Activated CD4-positive, alpha-beta T cell treated with anti-CD3 and anti-CD28 coated beads, Interleukin-2, amount 10 ng/mL, durations not matched to agents 7 days and 5 days (primary cell): ENCODE results near the gene ARHGEF37. TPM values are rescaled to one million over a fixed set of nuclear protein-coding genes. Genes with fewer than 3 reads are reported as not detected.
"Not testable (repeated sequence)": the region's sequence is repeated elsewhere in the genome, so short reads cannot be mapped to it uniquely, and the experiment has no call there.

Source experiments
- CTCF ChIA-PET: fragments of 350-600 bp; sonication (Branson Sonifier 250); formaldehyde crosslinking; loops from one replicate; lab custom pipeline; 2021; ENCODE audit warnings: antibody characterized with exemption; lab: Charles Lee
- POLR2A ChIA-PET: fragments of 350-600 bp; sonication (Branson Sonifier 250); formaldehyde crosslinking; loops from one replicate; lab custom pipeline; 2021; ENCODE audit warnings: antibody characterized with exemption; lab: Charles Lee
- DNase-seq: peaks from one replicate; pipeline ENCODE4 v3.0.0-alpha.2; 2020
- H3K27ac Mint-ChIP-seq: one replicate; pipeline ENCODE4 v1.8.0; 2021; ENCODE audit warnings: mild to moderate bottlenecking, moderate library complexity, mixed read lengths
- H3K27me3 Mint-ChIP-seq: one replicate; pipeline ENCODE4 v1.8.0; 2021; ENCODE audit warnings: mixed read lengths
- H3K36me3 Mint-ChIP-seq: one replicate; pipeline ENCODE4 v1.8.0; 2021; ENCODE audit warnings: low read depth, mixed read lengths
- H3K4me1 Mint-ChIP-seq: one replicate; pipeline ENCODE4 v1.8.0; 2021; ENCODE audit warnings: mixed read lengths
- H3K4me3 Mint-ChIP-seq: one replicate; pipeline ENCODE4 v1.8.0; 2021; ENCODE audit warnings: mild to moderate bottlenecking, moderate library complexity, mixed read lengths
- H3K9me3 Mint-ChIP-seq: one replicate; pipeline ENCODE4 v1.8.0; 2021; ENCODE audit warnings: mixed read lengths
- total RNA-seq, 2 experiments: library from RNA; stranded (reverse); gene quantifications; one replicate each; pipeline ENCODE4 v1.2.3, GENCODE V29; 2021

Gene ARHGEF37
- total RNA-seq, 2 experiments from 2014 or later: 0.37 to 0.52 TPM

DNA sequence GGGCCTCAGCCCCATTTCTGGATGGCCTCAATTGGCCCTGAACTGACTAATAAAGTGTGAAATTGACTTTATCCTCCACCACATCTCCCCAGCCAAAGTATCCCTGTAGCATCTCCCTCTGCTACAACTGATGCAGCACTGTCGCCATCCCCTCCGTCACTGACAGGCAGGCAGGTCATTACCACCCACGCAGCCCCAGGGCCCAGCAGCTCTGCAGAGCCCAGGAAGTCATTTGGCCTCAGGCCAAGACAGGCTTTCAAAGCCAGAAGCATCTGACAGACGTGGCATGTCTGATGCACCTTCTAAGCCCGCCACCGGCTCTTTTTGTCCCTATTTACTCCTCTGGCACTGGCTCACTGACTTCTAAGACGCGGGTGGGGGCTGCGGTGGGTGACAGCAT, 65.3 kb downstream of the ARHGEF37 start:
- H3K4me3 Mint-ChIP-seq: no peak overlapping the region
- CTCF ChIA-PET: no interaction called here
- no peak for DNase-seq
- no peaks in the 10 kb centered on the region for H3K27me3 Mint-ChIP-seq
- no peaks in the 10 kb centered on the region for H3K4me1 Mint-ChIP-seq
- H3K36me3 Mint-ChIP-seq: no peaks in the 10 kb centered on the region
- no peaks in the 10 kb centered on the region for H3K9me3 Mint-ChIP-seq
- no peak overlapping the region for H3K27ac Mint-ChIP-seq
- POLR2A ChIA-PET: no interaction called here

DNA sequence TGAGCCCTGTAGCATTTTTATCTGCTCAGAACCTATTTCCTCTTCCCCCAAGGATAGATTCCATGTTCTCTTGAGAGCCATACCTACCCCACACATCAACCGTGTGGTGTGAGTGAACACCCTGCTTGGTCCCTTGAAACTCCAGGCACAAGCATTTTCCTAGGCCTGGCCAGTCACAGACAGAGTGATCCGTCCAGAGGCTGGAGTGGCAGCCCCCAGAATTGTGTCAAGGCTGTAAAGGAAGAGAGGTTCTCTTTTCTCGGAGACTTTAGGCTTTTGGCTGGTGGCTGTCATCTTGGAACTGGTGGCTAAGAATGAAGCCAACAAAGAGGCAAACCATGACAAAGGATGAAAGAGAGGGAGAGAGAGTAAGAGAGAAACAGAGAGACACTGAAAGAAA, 66.0 kb downstream of the ARHGEF37 start:
- ChIA-PET CTCF (no interaction called here), POLR2A (no interaction called here)
- Mint-ChIP-seq H3K4me3 (no peak overlapping the region), H3K36me3 (no peaks in the 10 kb centered on the region), H3K9me3 (no peaks in the 10 kb centered on the region), H3K27me3 (no peaks in the 10 kb centered on the region), H3K4me1 (no peaks in the 10 kb centered on the region), H3K27ac (no peak overlapping the region)
- DNase-seq: no peak

DNA sequence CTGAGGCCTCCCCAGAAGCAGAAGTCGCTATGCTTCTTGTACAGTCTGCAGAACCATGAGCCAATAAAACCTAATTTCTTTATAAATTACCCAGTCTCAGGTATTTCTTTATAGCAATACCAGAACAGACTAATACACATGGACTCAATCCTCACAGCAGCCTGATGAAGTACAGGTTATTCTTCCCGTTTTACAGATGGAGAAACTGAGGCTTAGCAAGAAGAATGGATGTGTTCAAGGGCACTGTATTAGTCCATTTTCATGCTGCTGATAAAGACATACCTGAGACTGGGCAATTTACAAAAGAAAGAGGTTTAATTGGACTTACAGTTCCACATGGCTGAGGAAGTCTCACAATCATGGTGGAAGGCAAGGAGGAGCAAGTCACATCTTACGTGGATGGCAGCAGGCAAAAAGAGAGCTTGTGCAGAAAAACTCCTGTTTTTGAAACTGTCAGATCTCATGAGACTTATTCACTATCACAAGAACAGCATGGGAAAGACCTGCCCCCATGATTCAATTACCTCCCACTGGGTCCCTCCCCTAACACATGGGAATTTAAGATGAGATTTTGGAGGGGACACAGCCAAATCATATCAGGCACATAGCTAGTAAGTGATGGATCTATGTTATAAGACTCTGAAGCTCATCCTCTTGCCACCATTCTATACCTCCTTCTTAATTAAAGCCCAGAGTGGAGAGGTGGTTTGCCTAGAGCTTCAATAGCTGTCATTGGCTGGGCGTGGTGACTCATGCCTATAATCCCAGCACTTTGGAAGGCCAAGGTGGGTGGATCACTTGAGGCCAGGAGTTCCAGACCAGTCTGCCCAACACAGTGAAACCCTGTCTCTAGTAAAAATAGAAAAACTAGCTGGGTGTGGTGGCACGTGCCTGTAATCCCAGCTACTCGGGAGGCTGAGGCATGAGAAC, 67.4 kb downstream of the ARHGEF37 start:
- H3K4me3 Mint-ChIP-seq, H3K27me3 Mint-ChIP-seq, H3K36me3 Mint-ChIP-seq, H3K9me3 Mint-ChIP-seq, H3K4me1 Mint-ChIP-seq, H3K27ac Mint-ChIP-seq, POLR2A ChIA-PET: not testable (repeated sequence)
- DNase-seq: peak; percentile 29
- CTCF ChIA-PET: interaction anchor here (0.8 to 2.0 kb wide), 2 partner anchors 12 to 311 kb away, joined by 3 to 6 read pairs; no protein-coding TSS in a partner anchor

GRCh38 chr5:149649730-149650129, 68.4 kb downstream of the ARHGEF37 start:
- H3K9me3 Mint-ChIP-seq, POLR2A ChIA-PET, H3K36me3 Mint-ChIP-seq, H3K27ac Mint-ChIP-seq, H3K4me3 Mint-ChIP-seq, H3K4me1 Mint-ChIP-seq, DNase-seq, H3K27me3 Mint-ChIP-seq: not testable (repeated sequence)
- CTCF ChIA-PET: interaction anchor here (2.0 kb wide), 1 partner anchor 13 kb away, joined by 6 read pairs; no protein-coding TSS in a partner anchor

DNA sequence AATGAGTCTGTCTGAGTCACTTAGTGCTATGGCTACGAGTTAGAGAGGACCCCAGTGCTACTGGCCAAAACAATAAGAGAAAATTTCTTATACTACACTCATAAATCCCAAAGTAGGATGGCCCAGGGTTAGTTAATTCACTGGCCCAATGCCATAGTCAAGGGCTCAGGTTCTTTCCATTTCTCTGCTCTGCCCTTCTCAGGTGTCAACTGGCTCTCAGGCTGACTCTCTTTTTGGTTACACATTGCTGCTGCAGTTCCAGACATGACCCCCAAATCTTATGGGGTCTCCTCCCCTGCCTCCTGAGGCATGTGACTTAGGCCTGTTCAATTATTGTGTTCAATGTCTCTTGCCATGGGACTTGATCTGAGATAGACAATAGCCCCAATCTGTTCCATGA, 70.4 kb downstream of the ARHGEF37 start:
- POLR2A ChIA-PET: no interaction called here
- no peaks in the 10 kb centered on the region for H3K9me3 Mint-ChIP-seq
- H3K4me1 Mint-ChIP-seq: no peaks in the 10 kb centered on the region
- H3K36me3 Mint-ChIP-seq: no peaks in the 10 kb centered on the region
- CTCF ChIA-PET: no interaction called here
- H3K27me3 Mint-ChIP-seq: no peaks in the 10 kb centered on the region
- H3K27ac Mint-ChIP-seq: no peak overlapping the region
- no peak overlapping the region for H3K4me3 Mint-ChIP-seq
- peak; percentile 34 for DNase-seq

DNA sequence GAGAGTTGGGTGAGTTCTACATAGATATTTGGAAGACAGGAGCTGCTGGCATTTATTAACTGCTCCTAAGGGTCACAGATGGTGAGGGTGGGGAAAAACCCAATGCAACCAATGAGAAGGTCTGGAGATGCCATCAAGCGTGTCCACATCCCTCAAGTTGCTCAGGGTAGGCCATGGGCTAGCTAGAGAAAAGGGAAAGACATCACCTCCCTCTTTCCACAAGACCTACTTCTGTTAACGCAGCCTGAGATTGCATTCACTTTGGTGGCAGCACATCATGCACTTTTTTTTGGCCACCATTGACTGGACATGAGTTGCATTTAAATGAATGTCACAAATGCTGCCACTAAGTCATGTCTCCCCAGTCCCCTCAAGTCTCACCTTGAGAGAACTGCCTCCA, 71.4 kb downstream of the ARHGEF37 start:
- Mint-ChIP-seq H3K9me3 (no peaks in the 10 kb centered on the region), H3K27ac (no peak overlapping the region), H3K4me1 (no peaks in the 10 kb centered on the region), H3K27me3 (no peaks in the 10 kb centered on the region), H3K4me3 (no peak overlapping the region), H3K36me3 (no peaks in the 10 kb centered on the region)
- ChIA-PET POLR2A (interaction anchor here (0.6 kb wide), 1 partner anchor 338 kb away, joined by 3 read pairs; no protein-coding TSS in a partner anchor), CTCF (interaction anchor here (0.9 to 1.1 kb wide), 3 partner anchors 12 to 23 kb away, joined by 3 to 4 read pairs (median 3); no protein-coding TSS in a partner anchor)
- DNase-seq: peak; percentile 4

DNA sequence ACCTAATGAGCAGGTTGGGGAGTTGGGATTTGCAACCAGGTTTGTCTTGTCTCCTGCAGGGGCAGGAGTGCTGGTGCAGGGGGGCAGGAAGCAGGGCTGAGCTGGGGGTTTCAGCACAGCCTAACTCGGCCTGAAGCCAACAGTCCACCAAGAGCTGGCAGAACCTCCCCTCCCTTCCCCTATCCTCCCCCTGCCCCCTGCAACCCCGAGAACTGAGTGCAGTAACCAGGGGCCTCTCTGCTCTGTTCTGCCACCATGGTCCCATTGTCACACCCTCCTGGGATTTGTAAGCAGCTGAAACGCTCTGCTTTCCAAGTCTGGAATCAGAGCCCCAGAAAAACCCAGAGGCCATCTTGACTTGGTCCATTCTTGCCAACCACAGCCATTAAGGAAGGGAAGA, 72.9 kb downstream of the ARHGEF37 start:
- POLR2A ChIA-PET: no interaction called here
- no peaks in the 10 kb centered on the region for H3K36me3 Mint-ChIP-seq
- CTCF ChIA-PET: interaction anchor here (0.9 kb wide), 1 partner anchor 13 kb away, joined by 3 read pairs; no protein-coding TSS in a partner anchor

DNA sequence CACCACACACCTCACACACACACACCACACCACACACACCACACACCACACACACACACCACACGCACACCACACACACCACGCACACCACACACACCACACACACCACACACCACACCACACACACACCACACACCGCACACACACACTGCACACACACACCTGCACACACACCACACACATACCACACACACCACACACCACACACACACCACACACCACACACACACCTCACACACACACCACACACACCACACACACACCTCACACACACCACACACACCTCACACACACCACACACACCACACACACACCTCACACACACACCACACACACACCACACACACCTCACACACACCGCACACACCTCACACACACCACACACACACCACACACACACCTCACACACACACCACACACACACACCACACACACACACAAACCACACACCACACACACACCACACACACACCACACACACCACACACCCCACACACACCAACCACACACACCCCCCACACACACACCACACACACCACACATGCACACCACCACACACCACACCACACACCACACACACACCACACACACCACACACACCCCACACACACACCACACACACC, 73.7 kb downstream of the ARHGEF37 start:
- Mint-ChIP-seq H3K9me3 (no peaks in the 10 kb centered on the region), H3K27me3 (no peaks in the 10 kb centered on the region), H3K4me3 (no peak overlapping the region), H3K36me3 (no peaks in the 10 kb centered on the region), H3K27ac (no peak overlapping the region), H3K4me1 (no peaks in the 10 kb centered on the region)
- POLR2A ChIA-PET: no interaction called here
- DNase-seq: no peak
- CTCF ChIA-PET: interaction anchor here (0.9 to 2.0 kb wide), 2 partner anchors 12 to 177 kb away, joined by 3 to 8 read pairs; no protein-coding TSS in a partner anchor

More for the DNA sequence above, 72.9 kb downstream of the ARHGEF37 start:
- no peaks in the 10 kb centered on the region for H3K27me3 Mint-ChIP-seq
- no peaks in the 10 kb centered on the region for H3K9me3 Mint-ChIP-seq
- H3K27ac Mint-ChIP-seq: no peak overlapping the region
- H3K4me3 Mint-ChIP-seq: no peak overlapping the region
- H3K4me1 Mint-ChIP-seq: no peaks in the 10 kb centered on the region
- no peak for DNase-seq

DNA sequence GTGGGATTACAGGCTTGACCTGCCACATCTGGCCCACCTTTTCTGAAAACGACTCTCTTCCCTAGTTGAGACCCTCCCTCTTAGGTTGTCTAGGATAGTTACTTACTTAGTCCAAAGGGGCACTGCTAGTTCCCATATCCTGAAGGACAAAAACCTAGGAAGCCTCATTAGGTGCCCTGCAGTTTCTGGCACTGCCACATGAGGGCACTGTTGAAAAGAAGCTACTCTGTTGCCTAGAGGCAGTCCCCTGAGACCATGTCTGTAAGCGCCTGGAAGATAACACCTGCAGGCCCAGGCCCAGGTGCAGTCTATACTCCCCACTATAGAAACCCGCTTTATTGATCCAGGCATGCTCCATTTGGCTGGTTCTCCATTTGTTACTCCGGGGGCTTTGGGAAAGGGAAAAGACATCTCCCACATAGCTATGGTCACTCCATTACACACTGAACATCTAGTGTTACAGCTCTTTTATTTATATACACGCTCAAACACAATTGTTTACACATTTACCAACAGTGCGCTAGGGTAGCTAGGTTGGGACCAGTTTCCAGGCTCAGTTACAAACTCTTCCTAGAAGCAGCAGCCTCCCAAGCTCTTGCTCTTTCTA, 75.4 kb downstream of the ARHGEF37 start:
- no peak overlapping the region for H3K27ac Mint-ChIP-seq
- no peaks in the 10 kb centered on the region for H3K9me3 Mint-ChIP-seq
- DNase-seq: no peak
- CTCF ChIA-PET: interaction anchor here (0.5 to 2.0 kb wide), 15 partner anchors 10 to 294 kb away, joined by 3 to 8 read pairs (median 3); no protein-coding TSS in a partner anchor
- no peaks in the 10 kb centered on the region for H3K4me1 Mint-ChIP-seq
- no peaks in the 10 kb centered on the region for H3K27me3 Mint-ChIP-seq
- no peaks in the 10 kb centered on the region for H3K36me3 Mint-ChIP-seq
- POLR2A ChIA-PET: no interaction called here
- no peak overlapping the region for H3K4me3 Mint-ChIP-seq

DNA sequence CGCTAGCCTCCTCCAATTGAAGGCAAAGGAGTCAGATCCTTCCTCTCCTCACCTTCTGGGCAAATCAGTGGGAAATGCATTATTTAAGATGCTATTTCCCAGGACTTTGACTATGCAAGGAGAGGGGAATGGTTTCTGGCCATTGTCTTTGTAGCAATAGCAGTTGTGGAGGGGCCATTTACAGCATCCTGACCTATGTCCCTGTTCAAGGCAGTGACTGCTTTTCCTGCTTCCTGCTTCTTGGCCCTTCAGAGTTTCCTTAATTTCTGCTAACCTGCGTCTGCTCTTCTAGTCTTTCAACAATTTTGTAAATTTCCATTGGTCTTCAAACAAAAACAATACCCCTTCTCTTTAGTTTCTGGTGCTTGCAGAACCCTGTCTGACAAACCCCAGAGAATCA, 76.0 kb downstream of the ARHGEF37 start:
- POLR2A ChIA-PET: no interaction called here

GRCh38 chr5:149658299-149658698, 77.0 kb downstream of the ARHGEF37 start:
- peaks cover 2% of the 10 kb centered on the region for H3K27me3 Mint-ChIP-seq
- H3K9me3 Mint-ChIP-seq: no peaks in the 10 kb centered on the region
- no peak overlapping the region for H3K27ac Mint-ChIP-seq
- no peak overlapping the region for H3K4me3 Mint-ChIP-seq
- DNase-seq: no peak
- ChIA-PET POLR2A (no interaction called here), CTCF (no interaction called here)
- H3K36me3 Mint-ChIP-seq: no peaks in the 10 kb centered on the region
- no peaks in the 10 kb centered on the region for H3K4me1 Mint-ChIP-seq

More for the DNA sequence above, 76.0 kb downstream of the ARHGEF37 start:
- Mint-ChIP-seq H3K27me3 (no peaks in the 10 kb centered on the region), H3K4me3 (no peak overlapping the region), H3K9me3 (no peaks in the 10 kb centered on the region), H3K4me1 (no peaks in the 10 kb centered on the region), H3K27ac (no peak overlapping the region), H3K36me3 (no peaks in the 10 kb centered on the region)
- CTCF ChIA-PET: interaction anchor here (0.8 to 1.3 kb wide), 7 partner anchors 10 to 293 kb away, joined by 3 to 6 read pairs (median 3); no protein-coding TSS in a partner anchor
- DNase-seq: no peak

- Mint-ChIP-seq H3K27me3 (peaks cover 5% of the 10 kb centered on the region), H3K9me3 (peaks cover 9% of the 10 kb centered on the region), H3K4me3 (no peak overlapping the region), H3K36me3 (no peaks in the 10 kb centered on the region), H3K4me1 (no peaks in the 10 kb centered on the region), H3K27ac (no peak overlapping the region)
- POLR2A ChIA-PET: no interaction called here
- CTCF ChIA-PET: interaction anchor here (1.0 to 1.3 kb wide), 2 partner anchors 11 to 164 kb away, joined by 4 read pairs; no protein-coding TSS in a partner anchor
- DNase-seq: no peak
Measured at GRCh38 chr5:149664083-149664482, 82.8 kb downstream of the ARHGEF37 start.
